ENCODE results near the gene MOCS1. TPM values are rescaled to one million over a fixed set of nuclear protein-coding genes. Genes with fewer than 3 reads are reported as not detected.

The MOCS1 gene
- total RNA-seq, 1 donor from 2014 or later: 15.9 TPM

GRCh38 chr6:39896701-39897100 is 37.6 kb downstream of the MOCS1 start:
- H3K4me3 Mint-ChIP-seq (ENCODE audit: low read depth): no peak overlapping the region
- peaks cover 7% of the 10 kb centered on the region for H3K27me3 Mint-ChIP-seq
- H3K9me3 Mint-ChIP-seq (ENCODE audit: low read depth): no peaks in the 10 kb centered on the region
- H3K27ac Mint-ChIP-seq: no peak overlapping the region
- DNase-seq (ENCODE audit: low spot score, unreplicated experiment): no peak
- H3K36me3 Mint-ChIP-seq (ENCODE audit: insufficient read depth): peaks cover 5% of the 10 kb centered on the region
- no peak for TF ChIP-seq CTCF (IDR thresholded peaks at IDR 0.05; ENCODE audit: unreplicated experiment)
- no peaks in the 10 kb centered on the region for H3K4me1 Mint-ChIP-seq (ENCODE audit: low read depth)

GRCh38 chr6:39893286-39893685 is 41.0 kb downstream of the MOCS1 start:
- peaks cover 12% of the 10 kb centered on the region for H3K27me3 Mint-ChIP-seq
- peaks cover 5% of the 10 kb centered on the region for H3K36me3 Mint-ChIP-seq (ENCODE audit: insufficient read depth)
- DNase-seq (ENCODE audit: low spot score, unreplicated experiment): no peak
- no peak overlapping the region for H3K27ac Mint-ChIP-seq
- no peak for TF ChIP-seq CTCF (IDR thresholded peaks at IDR 0.05; ENCODE audit: unreplicated experiment)
- H3K9me3 Mint-ChIP-seq (ENCODE audit: low read depth): no peaks in the 10 kb centered on the region
- H3K4me1 Mint-ChIP-seq (ENCODE audit: low read depth): peaks cover 3% of the 10 kb centered on the region
- H3K4me3 Mint-ChIP-seq (ENCODE audit: low read depth): no peak overlapping the region

- no peaks in the 10 kb centered on the region for H3K9me3 Mint-ChIP-seq (ENCODE audit: low read depth)
These were observed 41.7 kb downstream of the MOCS1 start for GRCh38 chr6:39892490-39893129.

GRCh38 chr6:39891976-39892375 is 42.3 kb downstream of the MOCS1 start:
- no peak for DNase-seq (ENCODE audit: low spot score, unreplicated experiment)
- Mint-ChIP-seq H3K9me3 (ENCODE audit: low read depth) (no peaks in the 10 kb centered on the region), H3K27ac (no peak overlapping the region), H3K27me3 (peaks cover 7% of the 10 kb centered on the region), H3K36me3 (ENCODE audit: insufficient read depth) (peaks cover 1% of the 10 kb centered on the region), H3K4me3 (ENCODE audit: low read depth) (no peak overlapping the region), H3K4me1 (ENCODE audit: low read depth) (peaks cover 6% of the 10 kb centered on the region)
- no peak for TF ChIP-seq CTCF (IDR thresholded peaks at IDR 0.05; ENCODE audit: unreplicated experiment)

More at GRCh38 chr6:39892490-39893129, 41.7 kb downstream of the MOCS1 start:
- DNase-seq (ENCODE audit: low spot score, unreplicated experiment): peak; percentile 60
- peaks cover 3% of the 10 kb centered on the region for H3K4me1 Mint-ChIP-seq (ENCODE audit: low read depth)
- no peak overlapping the region for H3K27ac Mint-ChIP-seq
- H3K4me3 Mint-ChIP-seq (ENCODE audit: low read depth): no peak overlapping the region
- H3K36me3 Mint-ChIP-seq (ENCODE audit: insufficient read depth): peaks cover 5% of the 10 kb centered on the region
- peaks cover 13% of the 10 kb centered on the region for H3K27me3 Mint-ChIP-seq
- peak; percentile 82 for TF ChIP-seq CTCF (IDR thresholded peaks at IDR 0.05; ENCODE audit: unreplicated experiment)

- peaks cover 6% of the 10 kb centered on the region for H3K4me1 Mint-ChIP-seq (ENCODE audit: low read depth)
These were observed 42.9 kb downstream of the MOCS1 start for GRCh38 chr6:39891353-39891752.

More at GRCh38 chr6:39891353-39891752, 42.9 kb downstream of the MOCS1 start:
- no peak for DNase-seq (ENCODE audit: low spot score, unreplicated experiment)
- Mint-ChIP-seq H3K4me3 (ENCODE audit: low read depth) (no peak overlapping the region), H3K36me3 (ENCODE audit: insufficient read depth) (no peaks in the 10 kb centered on the region), H3K27me3 (peaks cover 6% of the 10 kb centered on the region), H3K27ac (no peak overlapping the region), H3K9me3 (ENCODE audit: low read depth) (no peaks in the 10 kb centered on the region)
- TF ChIP-seq CTCF (IDR thresholded peaks at IDR 0.05; ENCODE audit: unreplicated experiment): no peak
